ENCODE results near the gene GJD4. TPM values are rescaled to one million over a fixed set of nuclear protein-coding genes. Genes with fewer than 3 reads are reported as not detected.

The GJD4 gene, protein sequence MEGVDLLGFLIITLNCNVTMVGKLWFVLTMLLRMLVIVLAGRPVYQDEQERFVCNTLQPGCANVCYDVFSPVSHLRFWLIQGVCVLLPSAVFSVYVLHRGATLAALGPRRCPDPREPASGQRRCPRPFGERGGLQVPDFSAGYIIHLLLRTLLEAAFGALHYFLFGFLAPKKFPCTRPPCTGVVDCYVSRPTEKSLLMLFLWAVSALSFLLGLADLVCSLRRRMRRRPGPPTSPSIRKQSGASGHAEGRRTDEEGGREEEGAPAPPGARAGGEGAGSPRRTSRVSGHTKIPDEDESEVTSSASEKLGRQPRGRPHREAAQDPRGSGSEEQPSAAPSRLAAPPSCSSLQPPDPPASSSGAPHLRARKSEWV
- total RNA-seq: not detected

DNA sequence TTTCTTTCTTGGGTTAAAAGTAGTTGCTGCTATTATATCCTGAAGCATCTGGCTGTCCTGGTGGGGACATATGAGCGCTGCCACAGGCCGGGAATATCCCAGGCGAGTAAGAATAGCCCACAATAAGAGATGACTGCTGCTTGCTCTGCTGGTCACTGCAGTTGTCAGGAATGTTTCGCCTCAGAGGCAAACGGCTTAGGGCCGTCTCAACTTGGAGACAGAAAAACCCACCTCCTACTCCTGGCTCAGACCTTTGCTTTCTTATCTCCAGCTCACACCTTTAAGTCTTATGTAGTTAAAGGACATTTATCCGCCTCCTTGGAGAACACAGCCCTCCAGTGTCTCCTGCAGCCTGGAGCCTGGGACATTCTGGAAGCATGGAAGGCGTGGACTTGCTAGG, at the start of gene GJD4:
GJD4 (plus strand) TSS at position 151 of the 400 bp plus-strand sequence; CDS start at position 378, 227 bp downstream.
- intact Hi-C loops (cut with DNase I; ENCODE audit: low total_unique reads): no loop called here
- TF ChIP-seq, protein P1, sequence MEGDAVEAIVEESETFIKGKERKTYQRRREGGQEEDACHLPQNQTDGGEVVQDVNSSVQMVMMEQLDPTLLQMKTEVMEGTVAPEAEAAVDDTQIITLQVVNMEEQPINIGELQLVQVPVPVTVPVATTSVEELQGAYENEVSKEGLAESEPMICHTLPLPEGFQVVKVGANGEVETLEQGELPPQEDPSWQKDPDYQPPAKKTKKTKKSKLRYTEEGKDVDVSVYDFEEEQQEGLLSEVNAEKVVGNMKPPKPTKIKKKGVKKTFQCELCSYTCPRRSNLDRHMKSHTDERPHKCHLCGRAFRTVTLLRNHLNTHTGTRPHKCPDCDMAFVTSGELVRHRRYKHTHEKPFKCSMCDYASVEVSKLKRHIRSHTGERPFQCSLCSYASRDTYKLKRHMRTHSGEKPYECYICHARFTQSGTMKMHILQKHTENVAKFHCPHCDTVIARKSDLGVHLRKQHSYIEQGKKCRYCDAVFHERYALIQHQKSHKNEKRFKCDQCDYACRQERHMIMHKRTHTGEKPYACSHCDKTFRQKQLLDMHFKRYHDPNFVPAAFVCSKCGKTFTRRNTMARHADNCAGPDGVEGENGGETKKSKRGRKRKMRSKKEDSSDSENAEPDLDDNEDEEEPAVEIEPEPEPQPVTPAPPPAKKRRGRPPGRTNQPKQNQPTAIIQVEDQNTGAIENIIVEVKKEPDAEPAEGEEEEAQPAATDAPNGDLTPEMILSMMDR (IDR thresholded peaks at IDR 0.05): no peak
- TF ChIP-seq POLR2A (IDR thresholded peaks at IDR 0.05): no peak
- Histone ChIP-seq H3K27me3 (peaks cover 3 to 5% of the 10 kb centered on the region in 2 donors), H3K4me3 (no peak within 1 kb of the TSS), H3K27ac (no peak within 1 kb of the TSS), H3K36me3 (no peaks in the 10 kb centered on the region), H3K4me1 (no peaks in the 10 kb centered on the region), H3K9me3 (no peaks in the 10 kb centered on the region)
- no peak for DNase-seq

DNA sequence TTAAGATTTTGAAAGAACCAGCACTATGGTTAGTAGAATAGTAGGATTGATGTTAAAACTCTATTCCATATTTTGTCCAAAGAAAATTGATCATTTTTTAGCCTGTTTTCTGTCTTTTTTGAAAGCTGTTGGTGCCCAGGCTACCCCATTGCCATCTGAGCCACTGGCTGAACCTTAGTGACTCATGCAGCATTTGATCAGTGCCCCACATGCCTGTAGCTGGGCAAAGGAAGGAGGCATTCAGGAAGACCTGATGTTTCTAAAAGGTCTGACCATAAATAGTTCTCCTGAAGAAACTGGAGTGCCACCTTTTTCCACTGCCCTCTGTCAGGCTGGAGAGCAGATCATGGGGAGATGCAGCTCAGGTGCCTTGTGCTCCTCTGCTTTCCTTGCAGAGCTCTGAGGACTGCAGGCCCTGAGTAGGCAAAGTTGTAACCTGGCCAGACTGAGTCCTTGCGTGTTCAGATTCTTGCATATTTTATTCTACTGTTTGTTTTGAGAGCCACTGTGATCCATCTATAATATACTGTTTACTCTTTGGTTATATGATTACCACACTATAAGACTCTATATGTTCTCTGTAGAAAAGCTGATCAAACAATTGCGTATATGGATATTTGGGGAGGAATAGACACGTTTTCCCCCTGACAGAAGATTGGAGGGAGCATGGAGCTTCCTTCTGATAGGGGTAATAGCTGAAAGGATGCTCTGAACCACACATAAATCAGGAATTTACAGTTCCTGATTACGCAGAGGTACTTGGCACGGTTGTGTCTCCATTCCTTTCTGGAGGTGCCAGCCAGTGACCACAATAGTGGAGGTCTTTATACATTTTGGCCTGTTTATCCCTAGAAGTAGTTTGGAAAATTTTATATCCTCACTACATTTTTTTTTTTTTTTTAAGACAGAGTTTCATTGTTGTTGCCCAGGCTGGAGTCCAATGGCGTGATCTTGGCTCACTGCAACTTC, 48.9 kb upstream of the GJD4 start:
- TF ChIP-seq, protein P1 (IDR thresholded peaks at IDR 0.05): no peak
- no peak for TF ChIP-seq POLR2A (IDR thresholded peaks at IDR 0.05)
- Histone ChIP-seq H3K36me3 (no peaks in the 10 kb centered on the region), H3K4me1 (no peaks in the 10 kb centered on the region), H3K27ac (no peak overlapping the region), H3K27me3 (no peaks in the 10 kb centered on the region), H3K4me3 (no peak overlapping the region), H3K9me3 (no peaks in the 10 kb centered on the region)
- no peak for DNase-seq
- intact Hi-C loops (cut with DNase I; ENCODE audit: low total_unique reads): no loop called here

DNA sequence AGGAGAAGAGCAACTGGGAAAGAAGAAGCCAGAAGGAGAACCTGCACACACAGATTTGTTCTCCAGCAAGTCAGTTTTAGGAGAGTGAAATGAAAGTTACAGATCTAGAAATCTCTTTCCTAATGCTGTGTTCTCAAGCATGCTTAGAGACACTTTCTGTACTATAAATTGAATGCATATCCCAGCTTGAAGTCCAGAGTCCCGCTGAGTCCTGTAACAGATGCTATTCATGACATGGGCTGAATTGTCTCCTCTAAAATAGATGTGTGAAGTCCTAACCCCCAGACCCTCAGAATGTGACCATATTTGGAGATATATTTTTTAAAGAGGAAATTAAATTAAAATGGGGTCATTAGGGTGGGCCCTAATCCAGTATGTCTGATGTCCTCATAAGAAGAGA, 46.9 kb upstream of the GJD4 start:
- no peak overlapping the region for H3K4me3 ChIP-seq
- H3K27me3 ChIP-seq: no peaks in the 10 kb centered on the region
- no peaks in the 10 kb centered on the region for H3K9me3 ChIP-seq
- no peak overlapping the region for H3K27ac ChIP-seq
- H3K36me3 ChIP-seq: no peaks in the 10 kb centered on the region
- DNase-seq: no peak
- TF ChIP-seq, protein P1 (IDR thresholded peaks at IDR 0.05): no peak
- TF ChIP-seq POLR2A (IDR thresholded peaks at IDR 0.05): no peak
- H3K4me1 ChIP-seq: no peaks in the 10 kb centered on the region
- intact Hi-C loops (cut with DNase I; ENCODE audit: low total_unique reads): no loop called here

DNA sequence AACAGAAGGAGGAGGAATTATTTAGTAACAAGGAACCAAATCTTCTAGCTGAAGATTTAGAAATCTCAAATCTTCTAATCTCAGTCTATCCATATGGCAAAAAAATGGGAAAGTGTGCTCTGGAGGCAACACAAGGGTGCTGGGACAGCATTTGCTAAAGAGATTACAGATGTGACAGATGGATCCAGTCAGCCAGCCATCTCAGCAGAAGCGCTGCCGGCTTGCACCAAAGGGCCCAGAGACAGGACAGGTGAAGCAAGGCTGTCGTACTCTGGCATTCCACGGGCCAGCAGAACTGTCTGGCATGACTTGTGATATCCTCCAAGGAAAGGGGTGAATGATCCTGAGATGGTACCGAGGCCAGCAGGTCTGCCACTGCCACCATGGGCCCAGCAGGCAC, 45.7 kb upstream of the GJD4 start:
- Histone ChIP-seq H3K4me1 (no peaks in the 10 kb centered on the region), H3K27me3 (no peaks in the 10 kb centered on the region), H3K4me3 (no peak overlapping the region), H3K27ac (no peak overlapping the region), H3K36me3 (no peaks in the 10 kb centered on the region), H3K9me3 (no peaks in the 10 kb centered on the region)
- intact Hi-C loops (cut with DNase I; ENCODE audit: low total_unique reads): no loop called here
- no peak for DNase-seq
- TF ChIP-seq POLR2A (IDR thresholded peaks at IDR 0.05): no peak
- TF ChIP-seq, protein P1 (IDR thresholded peaks at IDR 0.05): no peak
